ENCODE results near the gene KLHL35.

The KLHL35 gene

GRCh38 chr11:75449776-75450175 is 16.8 kb upstream of the KLHL35 start:
- H3K27me3 ChIP-seq (ENCODE audit: insufficient read depth, poor library complexity, severe bottlenecking): no peaks in the 10 kb centered on the region
- TF ChIP-seq POLR2AphosphoS5 (IDR thresholded peaks at IDR 0.05; ENCODE audit: low read depth) (no peak), SPI1 (IDR thresholded peaks at IDR 0.05; ENCODE audit: borderline replicate concordance, low read depth) (no peak), CTCF (IDR thresholded peaks at IDR 0.05; ENCODE audit: insufficient read depth, low read length) (no peak), GABPA (IDR thresholded peaks at IDR 0.05; ENCODE audit: low read depth) (no peak)
- TF ChIP-seq, protein P1, sequence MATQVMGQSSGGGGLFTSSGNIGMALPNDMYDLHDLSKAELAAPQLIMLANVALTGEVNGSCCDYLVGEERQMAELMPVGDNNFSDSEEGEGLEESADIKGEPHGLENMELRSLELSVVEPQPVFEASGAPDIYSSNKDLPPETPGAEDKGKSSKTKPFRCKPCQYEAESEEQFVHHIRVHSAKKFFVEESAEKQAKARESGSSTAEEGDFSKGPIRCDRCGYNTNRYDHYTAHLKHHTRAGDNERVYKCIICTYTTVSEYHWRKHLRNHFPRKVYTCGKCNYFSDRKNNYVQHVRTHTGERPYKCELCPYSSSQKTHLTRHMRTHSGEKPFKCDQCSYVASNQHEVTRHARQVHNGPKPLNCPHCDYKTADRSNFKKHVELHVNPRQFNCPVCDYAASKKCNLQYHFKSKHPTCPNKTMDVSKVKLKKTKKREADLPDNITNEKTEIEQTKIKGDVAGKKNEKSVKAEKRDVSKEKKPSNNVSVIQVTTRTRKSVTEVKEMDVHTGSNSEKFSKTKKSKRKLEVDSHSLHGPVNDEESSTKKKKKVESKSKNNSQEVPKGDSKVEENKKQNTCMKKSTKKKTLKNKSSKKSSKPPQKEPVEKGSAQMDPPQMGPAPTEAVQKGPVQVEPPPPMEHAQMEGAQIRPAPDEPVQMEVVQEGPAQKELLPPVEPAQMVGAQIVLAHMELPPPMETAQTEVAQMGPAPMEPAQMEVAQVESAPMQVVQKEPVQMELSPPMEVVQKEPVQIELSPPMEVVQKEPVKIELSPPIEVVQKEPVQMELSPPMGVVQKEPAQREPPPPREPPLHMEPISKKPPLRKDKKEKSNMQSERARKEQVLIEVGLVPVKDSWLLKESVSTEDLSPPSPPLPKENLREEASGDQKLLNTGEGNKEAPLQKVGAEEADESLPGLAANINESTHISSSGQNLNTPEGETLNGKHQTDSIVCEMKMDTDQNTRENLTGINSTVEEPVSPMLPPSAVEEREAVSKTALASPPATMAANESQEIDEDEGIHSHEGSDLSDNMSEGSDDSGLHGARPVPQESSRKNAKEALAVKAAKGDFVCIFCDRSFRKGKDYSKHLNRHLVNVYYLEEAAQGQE (IDR thresholded peaks at IDR 0.05; ENCODE audit: insufficient replicate concordance, low read depth): no peak
- H3K4me3 ChIP-seq (replicated peaks; ENCODE audit: insufficient read depth, low read length): no peak overlapping the region
- no peak overlapping the region for H3K27ac ChIP-seq (replicated peaks)
- DNase-seq (ENCODE audit: low read depth in 1 of 2, low spot score in 1 of 2): no peak

DNA sequence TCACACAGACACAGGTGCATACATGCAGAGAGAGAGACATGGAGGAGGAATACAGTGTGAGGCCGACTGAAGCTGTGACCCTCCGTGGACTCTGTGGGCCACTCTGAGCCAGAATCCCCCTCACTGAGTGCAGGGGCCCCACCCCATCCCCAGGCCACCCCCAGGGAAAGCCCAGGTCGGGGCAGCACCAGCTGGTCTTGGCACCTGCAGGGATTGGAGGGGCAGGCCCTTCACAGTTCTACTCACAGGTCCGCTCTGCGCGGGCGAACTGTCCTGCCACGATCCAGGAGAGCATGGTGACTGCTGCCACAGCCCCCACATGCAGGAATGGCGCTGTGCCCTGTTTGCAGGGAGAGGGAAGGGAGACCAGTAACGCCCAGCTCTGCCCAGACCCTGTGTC is 16.3 kb upstream of the KLHL35 start:
- no peak for TF ChIP-seq CTCF (IDR thresholded peaks at IDR 0.05; ENCODE audit: insufficient read depth, low read length)
- Histone ChIP-seq H3K4me3 (replicated peaks; ENCODE audit: insufficient read depth, low read length) (no peak overlapping the region), H3K27me3 (ENCODE audit: insufficient read depth, poor library complexity, severe bottlenecking) (no peaks in the 10 kb centered on the region), H3K27ac (replicated peaks) (no peak overlapping the region)
- no peak for DNase-seq (ENCODE audit: low read depth in 1 of 2, low spot score in 1 of 2)

GRCh38 chr11:75447415-75447814 is 14.4 kb upstream of the KLHL35 start:
- no peak overlapping the region for H3K4me3 ChIP-seq (replicated peaks; ENCODE audit: insufficient read depth, low read length)
- no peak overlapping the region for H3K27ac ChIP-seq (replicated peaks)
- DNase-seq (ENCODE audit: low read depth in 1 of 2, low spot score in 1 of 2): no peak
- H3K27me3 ChIP-seq (ENCODE audit: insufficient read depth, poor library complexity, severe bottlenecking): peaks cover 2% of the 10 kb centered on the region
- TF ChIP-seq GABPA (IDR thresholded peaks at IDR 0.05; ENCODE audit: low read depth): no peak
- no peak for TF ChIP-seq POLR2AphosphoS5 (IDR thresholded peaks at IDR 0.05; ENCODE audit: low read depth)
- no peak for TF ChIP-seq SPI1 (IDR thresholded peaks at IDR 0.05; ENCODE audit: borderline replicate concordance, low read depth)
- no peak for TF ChIP-seq CTCF (IDR thresholded peaks at IDR 0.05; ENCODE audit: insufficient read depth, low read length)
- TF ChIP-seq, protein P1 (IDR thresholded peaks at IDR 0.05; ENCODE audit: insufficient replicate concordance, low read depth): no peak

DNA sequence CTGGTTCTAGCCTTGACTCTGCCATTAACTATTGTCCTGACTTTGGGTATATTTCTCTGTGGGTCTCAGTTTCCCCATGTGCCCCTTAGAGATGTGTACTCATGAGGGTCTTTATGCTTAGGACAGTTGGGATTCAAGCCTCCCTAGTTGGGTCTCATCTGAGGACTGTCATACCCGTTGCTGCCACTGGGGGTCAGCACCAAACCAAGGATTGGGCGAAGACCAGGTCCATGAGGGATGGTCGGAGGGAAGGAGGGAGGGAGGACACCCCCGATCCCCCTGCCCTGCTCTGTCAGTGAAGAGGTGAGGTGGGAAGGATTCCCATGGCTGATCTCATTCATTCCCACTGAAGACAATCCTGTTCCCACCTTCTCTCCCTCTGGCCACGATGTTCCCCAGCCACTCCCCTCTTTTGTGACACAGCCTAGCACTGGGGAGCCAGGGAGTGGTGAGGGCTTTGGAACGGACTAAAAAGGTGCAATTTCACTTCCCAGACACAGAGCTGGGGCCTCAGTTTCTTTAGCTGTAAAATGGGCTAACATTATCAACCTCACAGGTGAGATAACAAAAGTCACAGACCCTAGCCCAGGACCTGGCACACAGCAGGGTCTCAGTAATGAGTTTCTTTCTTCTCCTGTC is 12.4 kb upstream of the KLHL35 start:
- TF ChIP-seq CTCF (IDR thresholded peaks at IDR 0.05; ENCODE audit: insufficient read depth, low read length): peak; percentile 89
- no peak for TF ChIP-seq POLR2AphosphoS5 (IDR thresholded peaks at IDR 0.05; ENCODE audit: low read depth)
- Histone ChIP-seq H3K27me3 (ENCODE audit: insufficient read depth, poor library complexity, severe bottlenecking) (peaks cover 2% of the 10 kb centered on the region), H3K27ac (replicated peaks) (no peak overlapping the region), H3K4me3 (replicated peaks; ENCODE audit: insufficient read depth, low read length) (no peak overlapping the region)
- peak in 1 of 2 experiments; percentile 52 for DNase-seq (ENCODE audit: low read depth in 1 of 2, low spot score in 1 of 2)
